GM18526 (cell line): ENCODE results near the gene BRI3BP.

Experiments
- POLR2A ChIP-seq: IDR thresholded peaks from 3 replicates; pipeline ENCODE4 v1.6.1; 2011; ENCODE audit not compliant: insufficient read length; ENCODE audit errors: extremely low read depth

BRI3BP gene

GRCh38 chr12:125069616-125070015 is 76.2 kb downstream of the BRI3BP start:
- TF ChIP-seq POLR2A: no peak

GRCh38 chr12:125070112-125070511 is 76.7 kb downstream of the BRI3BP start:
- no peak for TF ChIP-seq POLR2A

- TF ChIP-seq POLR2A: no peak
These were observed 77.4 kb downstream of the BRI3BP start for GRCh38 chr12:125070661-125071390.

GRCh38 chr12:125071456-125071855 is 78.0 kb downstream of the BRI3BP start:
- no peak for TF ChIP-seq POLR2A

GRCh38 chr12:125072496-125072895 is 79.1 kb downstream of the BRI3BP start:
- TF ChIP-seq POLR2A: no peak

GRCh38 chr12:125076103-125076502 is 82.7 kb downstream of the BRI3BP start:
- TF ChIP-seq POLR2A: no peak

GRCh38 chr12:125079084-125079483 is 85.6 kb downstream of the BRI3BP start:
- no peak for TF ChIP-seq POLR2A

GRCh38 chr12:125079648-125080645 is 86.5 kb downstream of the BRI3BP start:
- no peak for TF ChIP-seq POLR2A
